ENCODE data around the gene SLC2A1.

The SLC2A1 gene

DNA sequence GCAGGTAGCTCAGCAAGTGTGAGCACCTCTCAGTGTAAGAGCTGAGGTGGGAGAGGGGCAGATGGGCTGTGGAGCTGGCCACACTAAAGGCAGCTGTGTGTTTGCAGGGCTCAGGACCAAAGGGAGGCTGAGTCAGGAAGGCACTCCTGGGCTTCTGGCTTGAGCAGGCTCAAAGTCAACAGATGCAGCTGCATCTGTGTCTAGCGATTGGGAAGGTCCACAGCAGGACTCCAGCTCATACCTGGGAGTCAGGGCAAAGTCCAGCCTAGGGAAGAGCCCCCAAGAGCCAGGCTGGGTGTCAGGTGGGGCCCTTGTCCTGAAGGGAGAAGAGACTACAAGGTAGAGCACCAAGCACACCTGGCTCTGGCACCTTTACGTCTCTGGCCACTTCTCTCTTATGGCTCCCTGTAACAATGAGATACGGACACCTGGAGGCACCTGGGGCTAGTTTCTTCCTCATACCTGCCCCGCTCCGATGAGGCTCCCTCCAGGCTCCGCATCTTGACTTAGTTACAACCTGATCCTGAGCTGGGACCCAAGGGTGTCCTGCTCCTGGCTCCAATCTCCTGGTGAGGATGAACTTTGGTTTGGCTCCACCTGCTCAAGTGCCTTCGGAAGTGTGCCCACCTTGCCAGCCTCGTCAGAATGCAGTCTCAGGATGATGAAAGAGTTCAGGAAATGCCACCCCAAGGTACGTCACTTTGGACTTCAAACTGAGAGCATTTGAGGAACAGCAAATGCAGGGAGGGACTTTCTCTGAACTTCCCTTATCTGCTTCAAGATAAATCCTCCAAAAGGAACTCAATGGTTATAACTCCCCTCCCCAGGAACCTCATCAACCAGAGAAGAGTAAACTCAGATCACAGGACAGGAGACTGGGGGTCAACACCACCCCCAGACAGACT is 21.5 kb upstream of the SLC2A1 start:
- no peak for DNase-seq

GRCh38 chr1:42979036-42979430 is 20.4 kb upstream of the SLC2A1 start:
- DNase-seq: no peak

- no peak for DNase-seq
Observed at GRCh38 chr1:42978317-42979035, 19.8 kb upstream of the SLC2A1 start.

DNA sequence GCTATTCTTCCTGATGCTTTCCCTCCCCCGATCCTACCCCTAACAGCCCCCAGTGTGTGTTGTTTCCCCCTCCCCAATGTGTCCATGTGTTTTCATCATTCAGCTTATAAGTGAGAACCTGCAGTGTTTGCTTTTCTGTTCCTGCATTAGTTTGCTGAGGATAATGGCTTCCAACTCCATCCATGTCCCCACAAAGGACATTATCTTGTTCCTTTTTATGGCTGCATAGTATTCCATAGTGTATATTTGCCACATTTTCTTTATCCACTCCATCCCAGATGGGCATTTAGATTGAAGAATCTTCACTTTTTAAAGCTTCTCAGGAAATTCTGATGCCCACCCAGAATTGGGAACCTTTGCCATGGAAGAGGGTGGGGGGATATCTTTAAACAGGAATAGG is 19.0 kb upstream of the SLC2A1 start:
- DNase-seq: no peak

DNA sequence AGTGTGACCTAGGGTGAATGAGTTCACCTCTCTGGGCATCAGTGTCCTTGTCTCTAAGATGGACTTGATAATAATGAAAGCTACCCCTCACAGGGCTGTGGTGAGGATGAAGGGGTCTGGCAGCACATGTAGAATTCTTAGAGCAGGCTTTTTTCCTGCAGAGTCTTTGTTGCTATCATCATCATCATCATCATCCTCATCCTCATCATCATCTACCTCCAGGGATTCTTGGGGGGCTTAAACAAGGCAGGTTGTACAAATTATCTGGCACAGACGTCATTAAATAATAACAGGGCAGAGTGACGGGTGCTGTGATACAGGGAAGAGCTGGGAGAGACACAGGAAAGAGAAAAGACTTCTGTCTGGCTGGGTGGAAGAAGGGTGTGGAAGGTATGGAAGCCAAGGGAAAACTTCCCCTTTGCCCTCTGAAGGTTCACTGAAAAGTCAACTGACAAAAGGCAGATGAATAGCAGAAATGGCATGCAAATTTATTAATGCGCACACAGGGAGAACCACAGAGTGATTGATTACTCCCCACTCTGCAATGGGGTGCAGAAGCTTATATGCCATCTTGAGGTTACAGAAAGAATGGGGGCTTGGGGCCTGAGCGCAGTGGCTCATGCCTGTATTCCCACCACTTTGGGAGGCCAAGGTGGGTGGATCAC is 17.0 kb upstream of the SLC2A1 start:
- no peak for DNase-seq

DNA sequence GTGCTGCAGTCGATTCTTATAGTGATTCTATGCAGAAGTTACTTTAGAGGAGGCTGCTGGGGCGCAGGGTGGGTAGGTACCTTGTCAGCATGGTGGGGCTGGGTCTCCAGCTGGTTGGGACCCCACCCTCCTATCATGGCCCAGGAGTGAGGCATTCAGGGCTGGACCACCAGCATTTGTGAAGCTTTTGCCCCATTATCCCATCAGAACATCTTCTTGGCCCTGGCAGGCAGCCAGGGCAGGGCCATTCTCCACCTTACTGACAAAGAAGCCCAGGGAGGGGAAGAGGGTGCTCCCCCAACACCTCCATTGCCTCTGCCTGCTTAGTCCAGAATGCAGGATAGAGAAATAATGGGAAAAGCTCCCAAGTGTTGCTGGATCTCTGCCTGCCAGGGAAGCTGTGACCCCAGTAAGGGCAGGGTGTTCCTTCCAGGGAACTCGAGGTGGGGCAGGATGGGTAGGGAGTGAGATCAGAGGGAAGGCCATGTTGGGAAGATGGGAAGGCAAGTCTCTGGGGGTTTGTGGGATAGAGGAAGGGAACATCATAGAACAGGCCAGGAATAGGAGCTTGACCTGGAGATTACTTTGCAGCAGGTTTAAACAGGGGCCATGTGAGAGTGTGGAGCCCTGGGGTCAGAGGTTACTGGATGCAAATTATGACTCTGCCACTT is 16.2 kb upstream of the SLC2A1 start:
- DNase-seq: no peak

DNA sequence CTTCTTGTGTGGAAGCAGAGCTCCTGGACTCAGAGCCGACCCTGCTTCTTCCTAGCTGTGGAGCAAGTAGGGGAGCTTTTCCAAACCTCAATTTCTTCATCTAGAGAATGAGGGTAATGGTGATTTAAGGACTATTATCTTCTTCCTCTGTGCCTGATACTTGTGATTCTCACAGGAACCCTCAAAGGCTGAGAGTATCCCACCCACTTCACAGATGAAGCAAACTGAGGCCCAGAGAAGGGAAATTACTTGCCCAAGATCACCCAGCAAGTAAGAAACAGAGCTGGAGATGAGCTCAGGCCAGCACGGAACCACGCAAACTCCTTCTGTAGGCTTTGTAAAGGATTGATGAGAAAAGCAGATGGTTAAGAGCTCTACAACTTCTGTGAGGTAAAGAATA is 15.1 kb upstream of the SLC2A1 start:
- no peak for DNase-seq

DNA sequence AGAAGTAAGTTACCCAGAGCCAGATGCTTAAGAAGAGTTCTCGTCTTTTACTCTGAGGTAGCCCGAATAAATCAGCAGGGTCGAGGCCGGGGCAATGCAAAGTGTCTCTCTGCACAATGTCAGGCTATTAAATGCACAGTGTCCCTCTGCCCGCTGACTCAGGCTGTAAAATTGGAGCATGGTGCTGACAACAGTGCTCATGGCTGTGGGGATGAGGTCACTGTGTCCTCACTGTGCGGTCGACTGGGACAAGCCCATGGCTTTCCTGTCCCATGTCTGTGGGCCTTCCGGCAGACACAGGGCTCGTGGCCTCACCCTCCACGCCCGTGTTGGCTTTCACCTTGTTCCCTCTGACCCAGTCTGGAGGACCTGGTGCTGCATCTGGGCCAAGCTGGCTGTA is 14.6 kb upstream of the SLC2A1 start:
- no peak for DNase-seq

DNA sequence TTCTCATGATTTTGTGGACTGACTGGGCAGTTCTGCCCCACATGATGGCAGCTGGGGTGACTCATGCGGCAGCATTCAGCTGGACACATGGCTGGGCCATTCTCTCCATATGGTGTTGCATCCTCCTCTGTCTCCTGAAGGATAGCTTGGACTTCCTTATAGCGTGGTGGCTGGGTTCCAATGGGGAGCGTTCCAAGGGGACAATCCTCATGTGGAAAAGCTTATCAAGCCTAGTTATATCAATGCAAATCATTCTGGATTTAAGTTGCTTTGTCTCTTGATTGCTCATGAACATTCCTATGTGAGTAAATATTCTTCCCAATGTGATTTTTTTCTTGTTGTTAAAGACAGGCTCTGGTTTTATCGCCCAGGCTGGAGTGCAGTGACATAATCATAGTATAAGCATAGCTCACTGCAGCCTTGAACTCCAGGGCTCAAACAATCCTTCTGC is 13.2 kb upstream of the SLC2A1 start:
- peak; percentile 34 for DNase-seq

DNA sequence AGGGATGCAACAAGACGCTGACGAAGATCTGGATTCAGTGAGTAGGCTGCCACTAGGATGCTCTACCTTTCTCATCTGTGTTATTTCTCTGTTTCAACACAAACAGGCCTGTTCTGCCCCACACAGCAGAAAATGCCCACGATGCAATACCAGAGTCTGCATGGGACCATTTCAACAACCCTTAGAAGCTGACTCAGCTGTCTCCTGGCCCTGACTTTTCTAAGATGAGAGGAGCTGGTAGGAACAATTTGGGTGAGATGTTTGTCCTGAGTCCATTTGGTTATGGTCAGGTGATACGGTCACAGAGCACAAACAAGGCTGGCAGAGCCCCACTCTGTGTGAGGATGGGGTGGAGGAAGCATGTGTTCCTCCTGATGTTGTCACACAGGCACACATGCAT is 11.5 kb upstream of the SLC2A1 start:
- no peak for DNase-seq

DNA sequence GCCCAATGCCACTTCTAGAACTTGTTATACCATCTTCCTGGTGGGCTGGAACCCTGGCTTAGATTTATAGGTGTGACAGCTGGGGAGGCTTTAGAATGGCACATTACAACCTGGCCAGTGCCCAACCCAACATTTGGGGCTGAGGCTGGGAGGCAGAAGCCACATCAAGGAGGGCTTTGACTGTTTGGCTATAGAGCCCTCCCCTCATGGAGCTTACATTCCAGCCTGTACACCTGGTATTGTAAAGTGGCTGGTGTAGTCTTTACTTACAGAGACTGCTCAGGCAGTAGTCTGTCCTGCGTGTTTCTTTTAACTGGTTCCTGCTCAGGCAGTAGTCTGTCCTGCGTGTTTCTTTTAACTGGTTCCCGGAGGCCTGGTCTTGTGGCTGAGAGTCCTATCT is 10.0 kb upstream of the SLC2A1 start:
- no peak for DNase-seq

- peak; percentile 91 for DNase-seq
Observed at GRCh38 chr1:42966688-42967612, 8.3 kb upstream of the SLC2A1 start.

DNA sequence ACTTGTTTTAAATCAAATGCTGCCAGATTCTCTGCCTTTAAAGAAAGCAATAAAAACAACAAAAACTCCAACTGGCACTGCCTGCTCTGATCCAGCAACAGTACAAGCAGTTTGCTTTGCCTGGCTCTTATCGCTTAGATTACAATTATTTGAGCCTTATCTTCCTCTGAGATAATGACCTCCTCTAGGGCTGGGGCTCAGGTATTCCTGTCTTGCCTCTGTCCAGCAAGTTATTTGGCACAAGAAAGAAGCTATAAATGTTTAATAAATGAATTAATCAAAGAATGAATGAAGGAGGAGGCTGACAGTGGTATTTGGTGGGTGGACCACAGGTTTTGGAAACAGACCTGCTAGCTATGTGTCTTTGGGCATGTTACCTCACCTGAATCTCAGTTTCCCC is 6.7 kb upstream of the SLC2A1 start:
- DNase-seq: no peak

GRCh38 chr1:42964044-42964812 is 5.6 kb upstream of the SLC2A1 start:
- no peak for DNase-seq

DNA sequence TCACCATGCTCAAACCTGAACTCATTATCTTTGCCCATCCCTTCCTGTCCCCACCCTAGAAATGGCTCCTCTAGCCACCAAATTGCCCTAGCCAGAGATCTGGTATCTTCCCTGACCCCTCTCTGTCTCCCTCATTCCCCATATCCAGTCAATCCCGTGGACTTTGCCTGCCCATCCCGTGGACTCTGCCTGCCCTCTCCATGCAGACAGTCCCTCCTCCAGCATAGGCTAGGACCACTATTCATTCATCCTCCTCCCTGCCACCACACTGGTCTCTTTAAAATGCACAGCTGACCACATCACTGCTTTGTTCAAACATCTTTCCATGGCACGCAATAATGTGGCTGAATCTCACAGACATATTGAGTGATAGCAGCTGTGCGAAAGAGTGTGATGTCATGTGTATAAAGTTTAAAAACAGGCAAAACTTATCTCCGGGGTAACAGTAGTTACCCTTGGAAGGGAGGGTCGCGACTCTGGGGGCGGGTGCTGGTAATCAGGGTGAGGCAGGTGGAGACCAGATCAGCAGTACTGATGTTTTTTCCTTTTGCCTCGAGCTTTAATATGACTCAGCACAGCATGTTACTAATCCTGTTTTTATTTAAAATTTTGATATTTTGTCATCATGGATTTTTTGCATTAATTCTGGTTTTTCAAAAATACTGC is 4.8 kb upstream of the SLC2A1 start:
- peak; percentile 10 for DNase-seq

GRCh38 chr1:42962641-42963377 is 4.1 kb upstream of the SLC2A1 start:
- peak; percentile 65 for DNase-seq

DNA sequence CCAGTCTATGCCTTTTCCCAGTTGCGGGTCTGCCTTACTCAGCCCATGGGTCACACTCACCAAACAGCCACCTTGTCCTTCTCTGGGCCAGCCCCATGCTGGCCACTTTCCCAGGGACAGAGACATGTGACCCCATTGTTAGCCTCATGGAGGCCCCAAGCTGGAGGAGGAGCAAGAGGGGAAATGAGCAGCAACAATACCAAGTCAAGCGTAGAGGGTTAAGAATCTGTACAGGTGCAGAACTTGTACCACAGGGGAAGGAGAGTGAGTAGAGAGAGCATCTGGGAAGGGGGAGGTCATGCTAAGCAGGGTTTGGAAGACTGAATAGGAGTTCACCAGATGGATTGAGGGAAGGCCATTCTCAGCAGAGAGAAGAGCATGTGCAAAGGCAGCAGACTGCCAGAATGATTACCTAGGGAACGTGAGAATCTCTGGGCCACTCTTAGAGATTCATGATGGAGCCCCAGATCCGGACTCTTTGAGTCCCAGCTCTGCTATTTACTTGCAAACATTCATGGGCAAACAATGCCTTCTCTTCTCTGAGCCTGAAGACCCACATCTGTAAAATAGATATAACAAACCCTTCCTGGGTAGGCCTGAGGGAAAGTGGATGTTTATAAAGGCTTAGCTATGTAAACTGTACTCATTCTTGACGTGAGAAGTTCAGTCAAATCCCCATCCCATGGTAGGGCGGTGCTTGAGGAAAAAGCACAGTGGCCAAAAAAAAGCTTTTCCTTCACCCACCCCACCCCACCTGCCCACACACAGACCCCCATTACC is 2.8 kb upstream of the SLC2A1 start:
- DNase-seq: no peak

- DNase-seq: no peak
Observed at GRCh38 chr1:42960566-42961311, 2.1 kb upstream of the SLC2A1 start.

GRCh38 chr1:42960122-42960390 is 1.4 kb upstream of the SLC2A1 start:
- DNase-seq: no peak

Measured in NCI-H69 (cell line).